Activated CD4-positive, CD25-positive, alpha-beta regulatory T cell treated with anti-CD3 and anti-CD28 coated beads, Interleukin-2, amount 50 U/mL, for 24 hours (primary cell): ENCODE results near the gene HTRA3.

Source experiments
- ATAC-seq, 2 donors: fragments of 150-1000 bp; cut with Tn5 transposase; one replicate each; pipeline ENCODE4 v1.10.0; 2021; ENCODE audit warnings: mild to moderate bottlenecking in 1 of 2, moderate library complexity in 1 of 2

HTRA3 gene

DNA sequence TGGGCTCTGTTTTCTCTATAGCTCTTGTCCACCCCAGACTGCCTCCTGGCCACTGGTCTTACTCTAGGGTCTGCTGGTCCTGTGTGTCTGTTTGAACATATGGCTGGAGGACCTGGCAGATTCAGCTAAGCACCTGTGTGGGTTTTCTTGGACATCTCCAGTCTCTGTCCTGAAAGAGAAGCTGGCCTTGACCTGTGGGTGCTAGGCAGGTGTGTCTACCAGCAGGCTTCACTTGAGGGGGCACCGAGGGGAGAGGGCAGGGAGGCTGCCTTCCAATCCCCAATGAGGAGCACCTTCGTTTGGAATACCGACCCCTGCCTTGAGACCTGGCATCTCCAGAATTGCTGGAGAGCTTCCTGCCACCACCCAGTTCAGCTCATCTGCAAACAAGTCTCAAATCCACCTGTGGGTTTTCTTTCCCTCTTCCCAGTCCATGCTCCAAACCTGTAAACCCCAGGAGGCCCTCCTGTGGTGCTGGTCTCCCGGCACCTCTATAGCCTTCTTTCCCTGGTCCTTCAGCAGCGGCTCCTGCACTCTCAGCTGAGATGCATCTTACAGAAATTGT is 45.2 kb downstream of the HTRA3 start:
- ATAC-seq, result no peak

DNA sequence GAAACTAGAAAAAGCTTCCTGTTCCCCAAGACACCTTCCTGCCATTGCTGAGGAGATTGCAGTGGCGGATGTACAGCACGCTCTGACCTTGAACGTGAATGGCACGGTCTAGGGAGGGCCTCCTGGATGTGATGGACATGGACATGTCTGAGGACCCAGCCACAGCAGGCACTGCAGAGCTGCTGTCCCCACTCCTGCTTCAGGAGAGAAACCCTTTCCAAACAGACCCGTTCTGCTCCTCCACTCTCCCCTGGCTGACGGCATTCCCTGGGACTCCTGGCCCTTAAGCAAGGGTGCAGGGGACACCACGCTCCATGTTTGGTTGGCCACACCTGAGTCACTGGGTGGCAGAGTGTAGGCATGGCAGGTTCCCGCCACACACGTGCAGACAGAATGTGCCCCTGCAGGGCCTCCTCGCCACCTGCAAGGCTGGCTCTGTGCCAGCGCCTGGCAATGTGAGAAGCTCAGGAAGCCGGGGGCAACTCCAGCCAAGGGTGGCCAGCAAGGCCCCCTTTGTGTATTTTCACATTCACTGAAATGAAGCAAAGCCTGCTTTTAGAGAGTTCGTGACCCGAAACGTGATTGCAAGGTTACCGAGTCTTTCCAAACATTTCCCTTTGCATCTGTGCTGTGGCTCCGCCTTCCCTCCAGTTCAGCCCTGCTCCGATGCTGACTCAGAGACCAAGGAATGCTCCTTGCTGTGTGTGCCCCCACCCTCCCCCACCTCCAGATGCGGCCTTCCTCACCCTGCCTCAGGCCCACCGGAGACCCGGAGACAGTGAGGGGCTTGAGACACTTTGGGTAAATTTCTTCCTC is 46.1 kb downstream of the HTRA3 start:
- ATAC-seq, result no peak

DNA sequence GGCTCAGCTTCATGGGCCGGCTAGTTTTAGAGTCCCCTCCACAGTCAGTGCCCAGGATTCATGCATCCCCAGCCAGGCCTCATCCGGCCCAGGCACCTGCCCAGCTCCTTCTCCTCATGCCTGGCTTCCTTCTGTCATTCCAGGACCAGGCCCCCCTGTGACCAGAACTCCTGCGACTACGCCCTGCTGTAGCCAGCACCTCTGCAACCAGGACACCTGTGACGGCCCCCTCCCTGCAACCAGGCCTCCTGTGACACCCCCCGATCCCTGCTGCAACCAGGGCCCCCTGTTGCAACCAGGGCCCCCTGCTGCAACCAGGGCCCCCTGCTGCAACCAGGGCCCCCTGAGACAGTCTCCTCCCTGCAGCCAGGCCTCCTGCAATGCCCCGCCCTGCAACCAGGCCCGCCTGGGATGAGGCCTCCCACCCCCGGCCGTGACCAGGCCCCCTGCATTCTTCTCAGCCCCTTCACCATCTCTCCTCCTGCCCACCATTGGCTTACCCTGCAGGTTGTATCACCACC is 46.8 kb downstream of the HTRA3 start:
- ATAC-seq, result no peak

DNA sequence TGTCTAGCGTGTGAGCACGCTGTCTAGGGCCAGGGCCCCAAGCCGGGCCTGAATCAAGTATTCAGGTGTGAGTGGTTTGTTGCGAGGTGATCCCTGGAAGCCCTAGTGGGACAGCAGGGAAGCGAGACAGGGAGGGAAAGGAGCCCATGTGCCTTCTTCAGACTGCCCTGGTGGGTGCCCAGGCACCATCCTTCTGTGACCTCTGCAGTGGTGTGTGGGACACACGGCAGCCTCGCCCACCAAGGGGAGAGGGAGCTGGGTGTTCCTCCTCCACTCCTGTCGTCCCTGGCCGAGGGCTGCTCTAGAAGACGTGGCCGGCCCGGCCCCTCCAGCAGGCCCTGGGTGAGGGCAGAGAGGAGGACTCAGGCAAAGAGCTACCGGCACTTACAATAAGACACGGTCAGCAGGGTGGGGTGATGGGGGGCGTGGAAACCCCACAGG is 47.4 kb downstream of the HTRA3 start:
- no peak for ATAC-seq

DNA sequence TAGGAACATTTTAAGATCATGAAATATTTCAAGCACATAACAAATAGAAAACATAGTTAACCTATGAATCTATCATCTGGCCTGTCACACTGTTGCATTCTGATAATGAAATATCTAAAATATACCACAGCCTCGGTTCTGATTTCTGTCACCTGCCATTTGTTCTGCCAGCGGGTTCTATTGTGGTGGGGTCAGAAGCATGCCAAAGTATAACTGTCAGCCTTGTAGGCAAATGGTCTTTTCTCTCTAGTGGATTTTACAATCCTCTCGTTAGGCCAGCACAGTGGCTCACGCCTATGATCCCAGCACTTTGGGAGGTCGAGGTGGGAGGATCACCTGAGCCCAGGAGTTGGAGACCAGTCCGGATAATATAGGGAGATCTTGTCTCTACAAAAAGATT is 47.9 kb downstream of the HTRA3 start:
- no peak for ATAC-seq

DNA sequence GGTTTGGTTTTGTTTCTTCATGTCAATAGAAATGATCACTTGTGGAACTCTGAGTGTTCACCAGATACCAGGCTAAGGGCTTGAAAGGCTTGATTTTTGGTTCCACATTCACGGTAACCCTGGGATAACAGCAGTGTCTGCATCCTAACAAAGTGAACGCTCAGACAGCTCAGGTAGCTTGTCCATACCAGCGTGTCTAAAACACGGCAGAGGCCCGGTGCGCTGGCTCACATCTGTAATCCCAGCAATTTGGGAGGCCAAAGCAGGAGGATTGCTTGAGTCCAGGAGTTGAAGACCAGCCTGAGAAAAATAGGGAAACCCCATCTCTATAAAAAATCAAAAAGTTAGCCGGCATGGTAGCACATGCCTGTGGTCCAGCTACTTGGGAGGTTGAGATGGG is 49.0 kb downstream of the HTRA3 start:
- ATAC-seq, result no peak

DNA sequence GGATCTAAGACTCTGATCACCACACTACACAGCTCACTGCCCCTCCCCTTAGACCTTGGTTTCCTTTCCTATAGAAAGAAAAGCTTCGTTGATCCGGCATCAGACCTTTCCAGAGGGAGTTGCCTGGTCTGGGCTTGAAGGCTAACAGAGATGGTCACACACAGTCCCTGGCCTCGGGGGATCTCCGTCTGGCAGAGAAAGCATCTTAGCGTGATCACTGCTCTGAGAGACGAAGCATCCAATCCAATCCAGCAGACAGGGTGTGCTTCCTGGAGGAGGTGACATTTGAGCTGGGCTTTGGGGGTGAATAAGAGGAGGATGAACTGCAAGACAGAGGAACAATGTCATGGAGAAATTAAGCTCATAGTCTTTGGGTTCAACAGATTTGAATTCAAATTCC is 49.5 kb downstream of the HTRA3 start:
- ATAC-seq, result no peak

DNA sequence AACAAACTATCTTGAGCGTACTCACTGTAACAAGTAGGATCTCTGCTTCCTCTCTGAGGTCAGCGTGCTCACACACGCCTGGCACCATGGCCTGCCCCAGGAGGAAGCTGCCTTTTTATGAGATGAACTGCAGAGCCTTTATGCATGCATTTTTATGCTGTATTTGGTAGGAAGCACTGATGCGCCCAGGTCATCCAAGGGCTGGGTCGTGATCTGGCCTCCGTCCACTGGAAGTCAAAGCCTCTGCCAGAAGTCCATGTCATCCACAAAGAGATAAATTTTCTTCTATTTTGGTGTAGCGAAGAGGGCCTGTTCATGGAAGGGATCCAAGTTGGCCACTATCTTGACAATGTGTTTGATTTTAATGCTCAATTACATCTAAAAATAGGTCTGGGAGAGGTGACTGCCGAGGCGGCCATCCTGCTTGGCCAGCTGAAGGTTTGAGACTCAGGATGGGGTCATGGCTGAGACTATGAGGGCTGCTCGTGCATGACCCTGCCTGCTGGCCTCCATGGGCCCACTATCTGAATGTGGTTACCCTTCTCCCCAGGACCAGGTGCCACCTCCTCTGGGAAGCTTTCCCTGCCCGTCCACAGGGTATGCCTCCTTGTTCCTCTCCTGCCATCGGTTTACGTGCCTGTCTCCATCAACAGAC is 50.3 kb downstream of the HTRA3 start:
- ATAC-seq, result no peak

DNA sequence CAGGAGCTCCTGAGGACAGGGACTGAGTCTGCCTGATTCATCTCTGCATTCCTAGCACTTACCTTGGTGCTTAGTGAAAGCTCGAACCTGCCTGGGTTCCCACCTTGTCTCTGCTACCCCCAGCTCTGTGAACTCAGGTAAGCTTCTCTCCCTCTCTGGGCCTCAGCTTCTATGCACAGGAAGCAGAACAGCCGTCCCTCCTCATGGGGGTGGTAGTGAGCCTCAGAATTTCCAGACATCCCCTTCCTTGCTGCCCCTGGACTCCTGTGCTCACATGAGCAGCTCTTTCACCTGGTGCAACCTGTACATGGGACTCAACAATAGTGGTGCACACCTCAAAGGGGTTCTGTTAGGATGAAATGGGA is 50.8 kb downstream of the HTRA3 start:
- no peak for ATAC-seq

DNA sequence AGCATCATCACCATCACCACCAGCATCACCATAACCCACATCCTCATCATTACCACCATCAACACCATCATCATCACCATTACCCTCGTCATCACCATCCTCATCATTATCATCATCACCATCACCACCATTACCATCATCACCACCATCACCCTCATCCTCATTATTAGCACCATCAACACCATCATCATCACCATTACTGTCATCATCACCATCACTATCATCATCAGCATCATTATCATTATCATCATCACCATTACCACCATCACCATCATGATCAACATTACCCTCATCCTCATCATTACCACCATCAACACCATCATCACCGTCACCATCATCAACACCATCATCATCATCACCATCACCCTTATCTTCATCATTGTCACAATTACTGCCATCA is 51.7 kb downstream of the HTRA3 start:
- ATAC-seq, result no peak

DNA sequence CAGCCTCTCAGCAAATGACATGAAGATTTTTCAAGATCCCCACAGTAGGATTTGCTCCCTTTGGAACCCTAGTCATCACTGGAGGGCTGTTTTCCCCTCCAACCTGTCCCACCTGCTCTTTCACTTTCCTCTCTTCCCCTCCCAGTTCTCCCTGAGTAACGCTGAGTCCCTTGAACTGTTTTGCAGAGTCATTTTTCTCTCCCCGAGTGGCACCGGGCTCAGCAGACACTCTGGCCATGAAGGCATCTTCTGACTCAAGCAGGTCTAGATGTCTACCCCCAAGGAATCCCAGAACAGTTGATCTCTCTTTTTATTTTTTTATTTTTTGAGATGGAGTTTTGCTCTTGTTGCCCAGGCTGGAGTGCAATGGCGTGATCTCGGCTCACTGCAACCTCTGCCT is 52.2 kb downstream of the HTRA3 start:
- no peak for ATAC-seq

DNA sequence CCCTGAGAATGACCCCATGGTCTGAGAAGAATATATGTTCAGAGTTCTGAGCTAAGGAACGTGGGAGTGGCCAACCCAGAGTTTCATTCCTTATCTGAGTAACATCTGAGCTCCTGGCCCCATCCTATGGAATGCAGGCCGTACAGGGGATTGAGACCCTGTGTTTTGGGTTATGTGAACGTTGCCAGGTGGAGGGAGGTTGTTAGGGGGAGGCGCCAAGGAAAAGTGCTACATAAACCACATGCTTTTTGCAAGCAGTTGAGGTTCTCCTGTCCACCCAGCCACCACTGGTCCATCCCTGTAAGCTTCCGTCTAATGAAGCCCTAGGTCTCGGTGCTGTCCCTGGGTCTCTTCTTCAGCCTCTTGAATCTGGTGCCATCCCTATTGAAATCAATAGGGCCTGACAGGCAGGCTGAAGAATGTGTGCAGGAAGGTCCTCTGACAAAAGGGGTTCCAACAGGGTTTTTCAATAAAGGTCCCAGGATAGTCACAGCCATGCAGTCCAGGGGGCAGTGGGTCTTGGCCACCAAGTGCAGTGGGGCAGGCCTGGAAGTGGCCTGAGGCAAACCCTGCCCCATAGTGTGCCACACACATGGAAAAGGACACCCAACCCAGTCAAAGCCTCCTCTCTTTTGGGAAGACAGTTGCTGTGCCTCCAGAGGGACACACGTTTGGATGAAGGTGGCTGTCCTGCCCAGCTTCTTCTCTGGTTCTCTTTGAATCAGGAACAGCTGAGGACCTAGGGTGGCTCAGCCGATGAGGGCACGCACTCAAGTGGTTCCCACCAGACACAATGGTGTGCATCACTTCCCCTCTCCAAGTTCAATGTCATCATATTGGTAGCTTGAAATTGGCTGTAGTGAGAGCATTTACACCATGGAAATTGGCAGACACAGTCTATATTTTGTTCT is 53.5 kb downstream of the HTRA3 start:
- ATAC-seq, result no peak

DNA sequence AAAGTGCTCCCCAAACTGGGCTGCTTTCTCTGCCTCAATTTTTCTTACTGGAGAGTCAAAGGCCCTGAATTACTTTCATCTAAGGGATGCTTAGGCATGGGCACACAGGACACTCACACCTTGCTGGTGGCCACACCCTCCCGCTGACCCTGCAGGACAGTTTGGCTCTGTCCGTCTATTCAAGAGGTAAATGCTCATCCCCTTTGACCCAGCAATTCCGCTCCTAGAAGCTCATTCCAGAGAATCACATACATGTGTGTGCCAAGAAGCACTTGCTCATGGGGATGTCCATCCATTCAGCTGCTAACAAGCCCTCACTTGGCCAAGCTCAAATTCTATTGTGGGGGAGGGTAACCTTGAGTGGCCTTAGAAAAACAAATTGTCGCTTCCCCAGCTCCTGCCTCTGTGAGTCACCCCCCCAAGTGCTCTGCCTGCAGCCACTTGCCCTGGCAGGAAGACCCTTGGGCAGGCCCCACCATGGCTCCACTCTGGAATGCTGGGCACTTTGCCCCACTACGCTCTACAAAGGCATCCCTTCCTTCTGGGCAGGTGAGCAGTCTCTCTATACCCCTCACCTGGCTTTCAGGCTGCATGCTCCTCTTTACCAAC is 54.5 kb downstream of the HTRA3 start:
- no peak for ATAC-seq

DNA sequence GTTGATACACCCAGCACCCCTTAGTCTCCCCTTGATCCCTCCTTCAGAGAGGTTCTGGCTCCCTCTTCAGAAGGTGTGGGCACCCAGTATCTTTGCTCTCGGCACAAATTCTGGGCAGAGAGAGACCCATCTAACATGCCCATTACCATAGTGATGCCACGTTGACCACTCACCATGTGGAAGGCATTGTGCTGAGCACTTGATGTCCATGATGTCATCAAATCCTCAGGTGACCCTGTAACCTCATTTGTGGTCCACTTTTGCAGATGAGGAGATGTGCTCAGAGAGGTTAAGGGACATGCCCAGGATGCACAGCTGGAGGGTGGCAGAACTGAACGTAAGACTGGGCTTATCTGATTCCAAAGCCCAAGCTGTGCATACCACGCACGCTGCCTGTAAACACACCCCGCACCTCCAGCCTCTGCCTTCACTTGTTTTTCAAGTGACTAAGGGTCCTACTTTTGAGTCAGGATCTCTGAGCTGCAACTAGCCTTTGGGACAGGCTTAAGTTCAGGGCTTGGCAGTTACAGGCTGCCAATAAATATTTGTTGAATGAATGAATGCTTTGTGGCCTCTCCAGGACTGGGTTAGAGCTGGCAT is 55.2 kb downstream of the HTRA3 start:
- no peak for ATAC-seq

DNA sequence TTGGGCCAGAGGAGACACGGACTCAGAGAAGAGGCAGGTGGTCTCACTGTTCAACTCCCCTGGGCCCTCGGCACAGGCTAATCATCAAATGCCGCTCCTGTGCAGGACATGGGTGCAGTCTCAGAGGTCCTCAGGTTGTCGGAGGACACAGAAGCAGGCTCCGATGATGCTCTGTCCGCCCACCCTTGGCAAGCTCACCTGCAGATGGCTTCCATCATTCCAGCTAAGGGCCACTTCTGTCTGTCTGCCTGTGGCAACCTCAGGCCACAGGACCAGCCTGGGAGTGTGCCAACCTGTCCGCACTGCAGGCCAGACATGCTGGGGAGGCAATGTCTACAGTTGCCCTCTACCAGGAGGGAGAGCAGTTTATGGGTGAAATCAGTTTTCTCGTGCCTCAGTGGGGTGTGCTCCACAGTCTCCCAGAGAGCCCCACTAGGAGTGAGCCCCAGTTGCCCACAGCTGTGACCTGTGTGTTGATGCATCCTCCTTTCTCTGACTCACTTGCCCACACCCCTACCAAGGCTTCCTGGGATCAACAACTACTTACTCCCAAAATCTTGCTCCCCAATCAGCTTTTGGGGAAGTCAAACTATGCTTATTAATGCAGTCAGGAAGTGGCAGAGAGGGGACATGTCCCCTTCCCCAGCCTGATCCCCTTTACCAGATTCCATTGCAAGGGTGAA is 55.9 kb downstream of the HTRA3 start:
- ATAC-seq, result no peak

DNA sequence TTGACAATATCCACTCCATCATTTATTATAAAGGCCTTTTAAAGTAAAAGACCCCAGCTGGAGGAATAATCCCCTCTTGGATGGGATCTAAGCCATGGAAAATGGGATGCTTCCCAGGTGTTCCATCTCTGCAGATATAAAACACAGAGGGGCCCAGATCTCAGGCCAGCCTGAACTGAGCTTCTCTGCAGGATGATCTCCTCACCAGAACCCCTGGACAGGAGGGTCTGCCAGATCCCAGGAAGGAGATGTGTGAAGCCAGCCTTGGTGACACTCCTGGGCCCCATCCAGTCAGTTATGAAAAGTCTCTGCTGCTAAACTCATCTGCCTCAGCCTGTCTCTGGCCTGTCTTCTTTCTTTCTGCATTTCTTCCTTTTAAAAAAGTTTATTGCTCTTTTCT is 56.7 kb downstream of the HTRA3 start:
- no peak for ATAC-seq

DNA sequence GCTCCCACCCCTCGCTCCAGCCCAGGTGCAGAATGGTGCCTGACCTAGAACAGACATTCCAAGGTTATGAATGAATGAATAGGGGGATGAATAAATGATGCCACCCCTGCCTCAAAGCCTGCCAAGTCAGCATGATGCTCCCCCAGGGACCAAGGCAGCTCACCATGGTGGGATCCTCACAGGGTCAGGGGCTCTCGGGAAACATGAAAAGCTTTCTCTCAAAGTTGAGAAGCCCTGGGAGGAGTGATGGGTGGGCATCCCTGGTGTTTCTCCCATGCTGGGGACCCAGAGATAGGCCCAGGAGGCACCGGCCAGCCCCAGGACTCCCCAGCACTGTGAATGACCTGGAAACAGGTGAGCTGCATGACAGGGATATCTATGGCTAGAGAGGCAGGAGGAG is 58.9 kb downstream of the HTRA3 start:
- ATAC-seq, result no peak

DNA sequence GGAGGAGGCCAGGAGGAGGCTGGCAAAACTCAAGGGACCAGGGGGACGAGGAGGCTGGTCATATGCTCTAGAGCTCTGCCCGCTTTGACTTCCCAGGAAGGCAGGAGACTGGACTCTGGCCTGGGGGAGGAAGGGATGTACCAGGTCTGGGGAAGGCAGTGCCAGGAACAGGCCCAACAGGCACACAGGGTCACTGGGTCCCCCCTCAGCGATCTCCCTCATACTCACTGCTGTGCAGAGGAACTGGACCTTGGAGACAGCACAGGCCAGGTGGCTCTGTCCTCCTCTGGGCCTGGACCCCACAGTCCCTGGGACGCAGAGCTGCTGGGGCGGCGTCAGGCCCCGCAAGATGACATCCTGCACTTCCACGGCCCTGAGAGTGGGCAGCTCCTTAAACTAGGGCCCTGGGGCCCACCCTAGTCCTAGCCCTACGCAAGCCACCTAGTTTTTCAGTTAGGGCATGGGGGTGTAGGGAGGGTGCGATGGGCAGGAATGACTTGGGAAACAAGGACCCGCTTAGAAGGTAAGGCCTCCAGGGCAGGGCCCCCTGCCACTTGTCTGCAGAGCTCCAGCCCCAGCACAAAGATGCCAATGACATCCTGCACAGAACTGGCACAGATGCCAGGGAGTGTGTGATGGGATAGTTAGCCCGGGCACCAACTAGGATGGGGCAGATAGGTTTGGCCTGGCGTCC is 59.5 kb downstream of the HTRA3 start:
- no peak for ATAC-seq

DNA sequence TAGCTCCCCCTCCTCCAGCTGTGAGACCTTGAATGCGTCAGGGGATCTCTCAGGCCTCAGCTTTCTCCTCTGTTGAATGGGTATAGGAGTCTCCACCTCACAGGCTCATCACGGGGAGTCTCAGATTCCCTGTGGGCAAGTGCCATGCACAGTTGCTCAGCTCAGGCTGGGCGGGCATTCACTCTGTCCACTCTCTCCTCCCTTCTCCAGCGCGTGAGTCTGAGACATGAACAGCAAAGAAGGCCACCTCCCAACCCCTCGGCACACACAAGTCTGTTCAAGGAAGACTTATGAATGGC is 60.0 kb downstream of the HTRA3 start:
- no peak for ATAC-seq

DNA sequence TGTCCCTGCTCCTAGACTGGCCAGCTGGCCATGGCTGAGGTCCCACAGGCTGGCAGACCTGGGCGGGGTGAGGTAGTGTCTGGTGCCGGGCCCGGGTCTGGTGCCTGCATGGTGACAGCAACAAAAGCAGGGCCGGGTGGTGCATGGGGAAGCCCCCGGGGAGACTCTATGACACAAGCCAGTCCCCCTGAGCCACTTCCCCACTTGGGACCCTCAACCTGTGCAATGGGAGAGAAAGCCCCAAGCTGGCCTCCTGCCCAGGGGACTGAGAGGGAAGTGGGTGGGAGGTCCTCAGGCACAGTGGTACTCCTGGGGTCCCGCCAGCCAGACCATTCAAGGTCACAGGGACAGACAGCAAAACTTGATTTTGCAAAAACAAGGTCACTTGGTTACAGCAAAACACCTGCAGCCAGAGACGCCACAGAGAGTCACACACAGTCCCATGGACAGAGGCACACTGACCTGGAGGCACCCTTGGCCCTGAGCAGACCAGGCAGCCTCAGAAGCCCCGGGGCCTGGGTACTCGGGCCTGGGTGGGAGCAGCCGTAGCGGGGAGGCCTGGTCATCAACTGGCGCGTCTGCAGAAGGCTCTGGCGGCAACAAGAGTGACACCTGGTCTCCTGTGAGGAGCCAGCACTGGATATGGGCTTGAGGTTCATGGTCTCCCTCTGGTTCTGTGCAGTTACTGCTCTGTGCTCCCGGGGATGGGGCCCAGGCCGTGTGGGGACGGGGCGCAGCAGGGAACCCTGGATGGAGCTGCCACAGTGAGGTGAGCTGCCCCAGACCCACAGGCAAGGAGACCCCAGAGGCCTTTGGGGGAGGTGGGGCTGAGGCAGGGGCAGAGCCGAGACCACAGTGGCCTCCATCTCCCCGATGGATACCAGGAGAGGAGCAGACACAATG is 60.6 kb downstream of the HTRA3 start:
- ATAC-seq, result no peak
